Fibroblast of lung (primary cell): Measurements from ENCODE around the gene NRXN2. TPM values are rescaled to one million over a fixed set of nuclear protein-coding genes. Genes with fewer than 3 reads are reported as not detected.

Experiments
- DNase-seq, 2 donors: peaks; one replicate each; pipeline versions ENCODE4 v3.0.0 to v3.0.0-alpha.2; 2010; ENCODE audit warnings: low read depth in 2 of 2
- H2AFZ ChIP-seq: 2 replicates; pipeline ENCODE4 v1.5.1; 2012; ENCODE audit warnings: low read length, control low read depth, inconsistent platforms
- H3K27ac ChIP-seq: 2 replicates; pipeline ENCODE4 v1.5.1; 2011; ENCODE audit warnings: low read length, control low read depth; ENCODE audit not compliant: insufficient read depth
- H3K27me3 ChIP-seq: 2 replicates; pipeline ENCODE4 v1.5.1; 2011; ENCODE audit warnings: mild to moderate bottlenecking, low read length; ENCODE audit not compliant: control insufficient read depth, insufficient read depth
- H3K36me3 ChIP-seq: 2 replicates; pipeline ENCODE4 v1.5.1; 2011; ENCODE audit warnings: low read length; ENCODE audit not compliant: control insufficient read depth, insufficient read depth
- H3K4me1 ChIP-seq: 2 replicates; pipeline ENCODE4 v1.5.1; 2011; ENCODE audit warnings: low read length; ENCODE audit not compliant: control insufficient read depth, insufficient read depth; ENCODE audit errors: extremely low read depth
- H3K4me2 ChIP-seq: 2 replicates; pipeline ENCODE4 v1.5.1; 2011; ENCODE audit warnings: low read length, control low read depth; ENCODE audit not compliant: insufficient read depth; ENCODE audit errors: extremely low read depth
- H3K4me3 ChIP-seq, 4 experiments: fragments of 200-600 bp in 1 of 4; sonication (generic) in 1 of 4; replicated peaks in 1 of 4; 2 replicates each; pipeline ENCODE4 v1.5.1; 2011 to 2016; ENCODE audit warnings: low read length in 4 of 4, low read depth in 3 of 4, mild to moderate bottlenecking in 3 of 4, control low read depth in 2 of 4, inconsistent platforms in 1 of 4, mixed read lengths in 1 of 4; ENCODE audit not compliant: insufficient read depth in 1 of 4; ENCODE audit errors: control extremely low read depth in 1 of 4
- H3K79me2 ChIP-seq: 2 replicates; pipeline ENCODE4 v1.5.1; 2012; ENCODE audit warnings: mild to moderate bottlenecking, low read length, inconsistent platforms; ENCODE audit not compliant: control insufficient read depth, insufficient read depth
- H3K9ac ChIP-seq: 2 replicates; pipeline ENCODE4 v1.5.1; 2011; ENCODE audit warnings: mild to moderate bottlenecking, low read length, control low read depth; ENCODE audit not compliant: insufficient read depth
- H3K9me3 ChIP-seq: 2 replicates; pipeline ENCODE4 v1.5.1; 2012; ENCODE audit warnings: low read depth, low read length; ENCODE audit not compliant: control insufficient read depth, insufficient read depth
- H4K20me1 ChIP-seq: 2 replicates; pipeline ENCODE4 v1.5.1; 2011; ENCODE audit warnings: low read length; ENCODE audit not compliant: control insufficient read depth, insufficient read depth; ENCODE audit errors: extremely low read depth
- EZH2 ChIP-seq: IDR thresholded peaks from 2 replicates; pipeline ENCODE4 v1.5.1; 2012; ENCODE audit warnings: low read length, control low read depth, mild to moderate bottlenecking; ENCODE audit errors: missing control alignments
- polyA plus RNA-seq, 2 donors: library from polyadenylated mRNA; depleted of rRNA in 1 of 2; stranded (reverse) in 1 of 2; unstranded in 1 of 2; fragments of >200 nt; gene quantifications; 2 replicates each; pipeline ENCODE4 v1.2.1, GENCODE V29; 2011 to 2012; ENCODE audit warnings: missing spikeins in 1 of 2
- total RNA-seq: library from RNA; depleted of rRNA; stranded (reverse); fragments of >200 nt; gene quantifications from 2 replicates; pipeline ENCODE4 v1.2.1, GENCODE V29; 2014
- TF ChIP-seq, protein P1 (sequence below), 2 donors: IDR thresholded peaks in 1 of 2; conservative IDR thresholded peaks in 1 of 2; 1 replicate in 1 of 2; 2 replicates in 1 of 2; pipeline ENCODE4 v1.5.1; 2011 to 2012; ENCODE audit warnings: low read length in 2 of 2, control low read depth in 1 of 2, inconsistent platforms in 1 of 2, low read depth in 1 of 2, mild to moderate bottlenecking in 1 of 2

Gene NRXN2
- total and polyA plus RNA-seq, 2 donors (not counting 1 experiment from before 2014, with no cell fraction given): under 0.01 to 0.75 TPM

DNA sequence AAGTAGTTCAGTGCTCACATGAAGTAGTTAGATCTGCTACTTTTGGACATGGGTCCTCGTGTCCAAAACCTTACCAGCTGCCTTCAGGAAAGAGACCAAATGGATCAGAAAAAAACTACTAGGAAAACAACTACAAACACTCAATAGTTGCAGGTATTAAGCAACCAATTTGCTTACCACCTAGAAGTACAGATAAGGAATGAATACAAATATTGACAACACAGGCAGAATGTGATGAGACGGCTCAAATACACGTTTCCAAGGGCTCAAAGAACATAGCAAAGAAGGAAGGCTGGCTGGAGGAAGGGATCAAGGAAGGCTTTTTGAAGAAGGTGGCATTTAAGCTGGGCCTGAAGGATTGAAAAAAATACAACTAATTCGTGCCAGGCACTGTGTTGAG is 41.8 kb downstream of the NRXN2 start:
- Histone ChIP-seq H2AFZ (no peak overlapping the region), H3K4me3 (no peak overlapping the region), H3K9ac (no peak overlapping the region), H3K4me2 (no peak overlapping the region), H3K36me3 (no peaks in the 10 kb centered on the region), H4K20me1 (no peaks in the 10 kb centered on the region), H3K4me1 (peaks cover 2% of the 10 kb centered on the region), H3K27ac (no peak overlapping the region), H3K27me3 (peaks cover 26% of the 10 kb centered on the region), H3K9me3 (no peaks in the 10 kb centered on the region), H3K79me2 (no peaks in the 10 kb centered on the region)
- no peak for DNase-seq
- TF ChIP-seq, protein P1, sequence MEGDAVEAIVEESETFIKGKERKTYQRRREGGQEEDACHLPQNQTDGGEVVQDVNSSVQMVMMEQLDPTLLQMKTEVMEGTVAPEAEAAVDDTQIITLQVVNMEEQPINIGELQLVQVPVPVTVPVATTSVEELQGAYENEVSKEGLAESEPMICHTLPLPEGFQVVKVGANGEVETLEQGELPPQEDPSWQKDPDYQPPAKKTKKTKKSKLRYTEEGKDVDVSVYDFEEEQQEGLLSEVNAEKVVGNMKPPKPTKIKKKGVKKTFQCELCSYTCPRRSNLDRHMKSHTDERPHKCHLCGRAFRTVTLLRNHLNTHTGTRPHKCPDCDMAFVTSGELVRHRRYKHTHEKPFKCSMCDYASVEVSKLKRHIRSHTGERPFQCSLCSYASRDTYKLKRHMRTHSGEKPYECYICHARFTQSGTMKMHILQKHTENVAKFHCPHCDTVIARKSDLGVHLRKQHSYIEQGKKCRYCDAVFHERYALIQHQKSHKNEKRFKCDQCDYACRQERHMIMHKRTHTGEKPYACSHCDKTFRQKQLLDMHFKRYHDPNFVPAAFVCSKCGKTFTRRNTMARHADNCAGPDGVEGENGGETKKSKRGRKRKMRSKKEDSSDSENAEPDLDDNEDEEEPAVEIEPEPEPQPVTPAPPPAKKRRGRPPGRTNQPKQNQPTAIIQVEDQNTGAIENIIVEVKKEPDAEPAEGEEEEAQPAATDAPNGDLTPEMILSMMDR (conservative IDR thresholded peaks at IDR 0.05 in 1 of 2, IDR thresholded peaks at IDR 0.05 in 1 of 2; ENCODE audit: low read depth in 1 of 2, low read length in 2 of 2): no peak

DNA sequence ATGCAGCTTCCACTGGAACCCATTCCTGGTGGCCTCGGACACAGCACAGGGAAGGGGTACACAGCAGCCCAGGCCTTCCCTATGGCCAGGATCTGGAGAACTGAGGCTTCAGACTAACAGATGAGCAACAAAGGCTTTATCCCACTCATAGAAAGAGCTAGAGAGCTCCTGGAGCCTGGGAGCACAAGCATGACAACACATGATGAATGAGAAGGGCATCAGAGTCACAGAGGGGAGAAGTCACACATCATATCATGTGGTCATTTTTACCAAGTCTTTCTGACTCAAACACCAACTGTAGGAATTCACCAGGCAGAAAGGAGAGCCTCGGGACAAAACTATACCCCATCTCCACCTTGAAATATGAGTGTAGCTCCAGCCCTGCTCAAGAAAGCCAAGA is 43.2 kb downstream of the NRXN2 start:
- Histone ChIP-seq H3K4me1 (peaks cover 14% of the 10 kb centered on the region), H3K9ac (no peak overlapping the region), H3K36me3 (no peaks in the 10 kb centered on the region), H3K9me3 (no peaks in the 10 kb centered on the region), H2AFZ (no peak overlapping the region), H3K27ac (no peak overlapping the region), H4K20me1 (no peaks in the 10 kb centered on the region), H3K4me2 (no peak overlapping the region), H3K79me2 (no peaks in the 10 kb centered on the region), H3K4me3 (no peak overlapping the region), H3K27me3 (peaks cover 27% of the 10 kb centered on the region)
- no peak for DNase-seq
- TF ChIP-seq, protein P1 (conservative IDR thresholded peaks at IDR 0.05 in 1 of 2, IDR thresholded peaks at IDR 0.05 in 1 of 2; ENCODE audit: low read depth in 1 of 2, low read length in 2 of 2): no peak

DNA sequence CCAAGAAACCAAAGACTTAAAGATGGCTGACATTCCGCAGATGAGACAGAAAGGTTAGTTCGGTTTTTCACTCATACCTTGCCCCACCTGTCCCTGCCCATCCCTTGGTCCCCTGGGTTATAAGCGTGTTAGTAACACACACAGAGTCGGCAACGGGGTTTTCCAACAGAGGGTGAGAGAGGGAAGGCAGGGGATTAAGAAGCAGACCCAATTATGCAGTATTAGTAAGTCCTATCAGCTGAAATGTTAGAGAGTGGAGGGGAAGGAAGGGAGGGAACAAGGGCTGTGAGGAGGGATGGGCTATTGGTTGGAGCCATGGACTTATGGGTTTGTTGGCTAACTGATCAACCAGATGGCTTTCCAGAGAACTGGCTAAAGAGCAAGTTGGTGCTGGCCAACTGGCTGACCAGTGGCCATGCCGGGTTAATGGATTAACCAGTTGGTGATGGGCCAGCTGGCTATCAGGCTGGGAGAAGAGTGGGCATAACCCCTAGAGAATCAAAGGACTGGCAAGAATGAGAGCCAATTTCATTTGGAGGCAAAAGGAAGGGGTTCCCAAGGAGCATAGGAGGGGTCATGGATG is 45.5 kb downstream of the NRXN2 start:
- H3K9ac ChIP-seq: no peak overlapping the region
- H3K4me1 ChIP-seq: peaks cover 16% of the 10 kb centered on the region
- no peak overlapping the region for H2AFZ ChIP-seq
- no peaks in the 10 kb centered on the region for H4K20me1 ChIP-seq
- H3K79me2 ChIP-seq: no peaks in the 10 kb centered on the region
- H3K4me2 ChIP-seq: no peak overlapping the region
- no peak overlapping the region for H3K27ac ChIP-seq
- no peak overlapping the region for H3K4me3 ChIP-seq
- TF ChIP-seq, protein P1 (conservative IDR thresholded peaks at IDR 0.05 in 1 of 2, IDR thresholded peaks at IDR 0.05 in 1 of 2; ENCODE audit: low read depth in 1 of 2, low read length in 2 of 2): no peak
- no peak for TF ChIP-seq EZH2
- H3K36me3 ChIP-seq: no peaks in the 10 kb centered on the region
- peaks cover 17% of the 10 kb centered on the region for H3K27me3 ChIP-seq
- DNase-seq: no peak
- H3K9me3 ChIP-seq: no peaks in the 10 kb centered on the region
